Stimulated activated naive CD4-positive, alpha-beta T cell (primary cell): Measurements from ENCODE around the gene DCN.

Experiments
- DNase-seq, 6 experiments: peaks; one replicate each; lab custom pipeline; 2025; lab: John Stamatoyannopoulos, UW

Gene DCN

GRCh38 chr12:91100906-91101305 is 81.7 kb downstream of the DCN start:
- no peak for DNase-seq

DNA sequence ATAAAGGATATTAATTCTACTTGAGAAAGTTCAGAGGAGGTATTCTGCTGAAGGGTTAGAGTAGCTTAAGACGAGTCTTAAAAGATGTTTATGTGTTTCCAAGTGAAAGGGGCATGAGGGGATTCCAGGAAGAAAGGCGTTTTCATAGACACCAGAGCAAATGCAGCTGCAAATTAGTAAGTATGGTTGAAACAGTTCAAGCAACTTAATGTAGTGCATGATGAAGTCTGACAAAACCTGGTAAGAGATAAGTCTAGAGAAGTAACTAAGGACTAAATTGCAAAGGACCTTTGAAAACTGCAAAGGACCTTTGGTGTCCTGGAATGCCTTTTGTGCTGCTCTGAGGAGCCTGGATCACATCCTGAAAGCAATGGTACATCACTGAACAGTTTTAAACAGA is 82.8 kb downstream of the DCN start:
- no peak for DNase-seq

DNA sequence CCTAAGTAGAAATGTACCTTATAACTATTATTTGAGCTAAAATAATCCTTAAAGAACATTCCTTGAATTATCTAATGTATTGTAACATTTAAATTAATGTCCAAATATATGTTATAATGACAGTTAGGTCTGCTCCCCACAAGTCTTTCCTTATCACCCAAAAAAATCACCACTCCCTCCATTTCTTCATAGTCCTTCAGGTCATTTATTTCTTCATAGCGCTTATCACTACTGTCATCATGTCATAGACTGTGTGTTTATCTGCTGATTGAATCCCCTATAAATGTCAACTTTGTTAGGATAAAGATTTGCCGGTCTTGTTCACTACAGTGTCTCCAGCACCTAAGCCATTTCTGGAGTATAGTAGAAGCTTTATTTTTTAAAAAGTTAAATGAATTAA is 83.3 kb downstream of the DCN start:
- no peak for DNase-seq

GRCh38 chr12:91098941-91099340 is 83.7 kb downstream of the DCN start:
- no peak for DNase-seq

DNA sequence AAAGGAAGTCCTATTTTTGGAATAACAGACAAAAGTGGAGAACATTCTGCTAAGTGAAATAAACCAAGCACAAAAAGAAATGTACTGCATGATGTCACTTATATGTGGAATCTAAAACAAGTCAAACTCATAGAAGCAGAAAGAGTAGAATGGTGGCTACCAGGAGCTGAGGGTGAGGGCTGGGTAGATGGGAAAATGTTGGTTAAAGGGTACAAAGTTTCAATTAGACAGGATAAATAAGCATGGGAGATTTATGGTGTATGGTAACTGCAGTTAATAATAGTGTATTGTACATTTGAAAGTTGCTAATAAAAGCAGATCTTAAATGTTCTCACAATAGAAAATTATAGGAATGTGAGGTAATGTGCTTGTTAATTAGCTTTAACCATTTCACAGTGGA is 84.2 kb downstream of the DCN start:
- DNase-seq = no peak

GRCh38 chr12:91094957-91095356 is 87.7 kb downstream of the DCN start:
- DNase-seq = no peak

- no peak for DNase-seq
Observed at GRCh38 chr12:91094032-91094662, 88.5 kb downstream of the DCN start.

- DNase-seq = no peak
Observed at GRCh38 chr12:91093341-91093740, 89.3 kb downstream of the DCN start.

GRCh38 chr12:91091916-91092715 is 90.5 kb downstream of the DCN start:
- no peak for DNase-seq
